Fibroblast of gingiva (primary cell): ENCODE results near the gene ZNF488.
"Not testable (repeated sequence)": the region's sequence is repeated elsewhere in the genome, so short reads cannot be mapped to it uniquely, and the experiment has no call there.

Experiments used
- DNase-seq: peaks from one replicate; pipeline ENCODE4 v3.0.0-alpha.2; 2011; ENCODE audit warnings: low read depth

The ZNF488 gene, protein sequence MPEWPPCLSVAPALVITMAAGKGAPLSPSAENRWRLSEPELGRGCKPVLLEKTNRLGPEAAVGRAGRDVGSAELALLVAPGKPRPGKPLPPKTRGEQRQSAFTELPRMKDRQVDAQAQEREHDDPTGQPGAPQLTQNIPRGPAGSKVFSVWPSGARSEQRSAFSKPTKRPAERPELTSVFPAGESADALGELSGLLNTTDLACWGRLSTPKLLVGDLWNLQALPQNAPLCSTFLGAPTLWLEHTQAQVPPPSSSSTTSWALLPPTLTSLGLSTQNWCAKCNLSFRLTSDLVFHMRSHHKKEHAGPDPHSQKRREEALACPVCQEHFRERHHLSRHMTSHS

DNA sequence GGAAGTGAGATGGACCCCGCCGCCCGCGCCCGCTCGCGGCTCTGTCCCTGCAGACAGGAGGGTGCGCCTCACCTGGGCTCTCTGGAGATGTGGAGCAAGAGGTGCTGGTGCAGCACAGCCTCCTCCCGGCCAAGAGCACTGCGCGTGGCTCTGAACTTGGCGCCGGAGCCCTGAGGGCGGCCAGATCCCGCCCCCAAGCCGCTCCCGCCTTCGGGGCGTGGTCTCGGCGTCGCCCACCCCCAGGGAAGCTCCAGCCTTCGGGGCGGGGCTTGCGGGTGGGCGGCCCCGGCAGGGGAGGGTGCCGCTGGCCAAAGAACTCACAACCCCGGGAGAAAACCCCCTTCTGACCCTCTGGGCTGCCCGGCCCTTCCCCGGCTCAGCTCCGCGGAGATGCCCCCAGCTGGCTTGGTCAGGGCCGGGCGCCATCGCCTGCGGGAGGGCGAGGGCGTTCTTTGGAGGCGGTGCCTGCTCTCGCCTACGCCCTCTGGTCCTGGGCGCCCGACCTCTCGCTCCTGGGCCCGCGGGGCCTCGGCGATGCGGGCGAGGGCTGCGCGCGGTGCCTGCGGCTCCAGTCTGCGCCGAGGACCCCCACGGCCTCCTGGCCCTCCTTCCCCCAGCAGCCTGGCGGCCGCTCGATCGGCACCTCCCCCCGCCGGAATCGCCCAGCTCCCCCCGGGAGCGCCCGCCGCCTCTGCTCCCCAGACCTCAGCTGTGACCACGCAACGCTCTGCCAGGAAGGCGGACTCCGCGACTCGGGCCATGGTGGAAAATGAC lies at the start of gene ZNF488:
Gene ZNF488 (minus strand): TSS at position 146 of the 774 bp plus-strand sequence. CDS start 15,464 bp downstream, outside the sequence.
- peak; percentile 71 for DNase-seq

- DNase-seq, result no peak
Observed at GRCh38 chr10:47425813-47426419, 41.8 kb upstream of the ZNF488 start.

DNA sequence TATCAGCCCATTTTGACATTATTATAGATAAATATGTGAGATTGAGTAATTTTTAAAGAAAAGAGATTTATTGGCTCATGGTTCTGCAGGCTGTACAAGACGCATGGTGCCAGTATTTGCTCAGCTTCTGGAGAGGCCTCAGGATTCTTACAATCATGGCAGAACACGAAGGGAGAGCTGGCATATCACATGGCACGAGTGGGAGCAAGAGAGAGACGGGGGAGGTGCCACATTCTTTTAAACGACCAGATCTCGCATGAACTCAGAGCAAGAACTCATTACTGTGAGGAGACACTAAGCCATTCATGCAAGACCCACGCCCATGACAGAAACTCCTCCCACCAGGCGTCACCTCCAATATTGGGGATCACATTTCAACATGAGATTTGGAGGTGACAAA lies 40.1 kb upstream of the ZNF488 start:
- DNase-seq, result no peak

DNA sequence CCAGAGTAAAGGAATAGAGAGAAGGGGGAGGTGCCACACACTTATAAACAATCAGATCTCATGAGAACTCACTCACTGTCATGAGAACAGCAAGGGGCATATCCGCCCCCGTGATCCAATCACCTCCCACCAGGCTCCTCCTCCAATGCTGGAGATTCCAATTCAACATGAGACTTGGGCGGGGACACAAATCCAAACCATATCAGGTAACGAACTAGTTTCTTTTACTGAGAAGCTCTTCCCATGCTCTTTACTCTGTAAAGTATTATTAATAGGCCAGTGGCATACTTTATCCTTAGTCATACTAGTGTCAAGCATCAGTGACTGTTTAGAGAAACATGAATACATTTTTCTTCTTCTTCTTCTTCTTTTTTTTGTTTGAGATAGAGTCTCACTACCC lies 39.4 kb upstream of the ZNF488 start:
- DNase-seq, result no peak

GRCh38 chr10:47421057-47421952 lies 37.2 kb upstream of the ZNF488 start:
- peak; percentile 32 for DNase-seq

DNA sequence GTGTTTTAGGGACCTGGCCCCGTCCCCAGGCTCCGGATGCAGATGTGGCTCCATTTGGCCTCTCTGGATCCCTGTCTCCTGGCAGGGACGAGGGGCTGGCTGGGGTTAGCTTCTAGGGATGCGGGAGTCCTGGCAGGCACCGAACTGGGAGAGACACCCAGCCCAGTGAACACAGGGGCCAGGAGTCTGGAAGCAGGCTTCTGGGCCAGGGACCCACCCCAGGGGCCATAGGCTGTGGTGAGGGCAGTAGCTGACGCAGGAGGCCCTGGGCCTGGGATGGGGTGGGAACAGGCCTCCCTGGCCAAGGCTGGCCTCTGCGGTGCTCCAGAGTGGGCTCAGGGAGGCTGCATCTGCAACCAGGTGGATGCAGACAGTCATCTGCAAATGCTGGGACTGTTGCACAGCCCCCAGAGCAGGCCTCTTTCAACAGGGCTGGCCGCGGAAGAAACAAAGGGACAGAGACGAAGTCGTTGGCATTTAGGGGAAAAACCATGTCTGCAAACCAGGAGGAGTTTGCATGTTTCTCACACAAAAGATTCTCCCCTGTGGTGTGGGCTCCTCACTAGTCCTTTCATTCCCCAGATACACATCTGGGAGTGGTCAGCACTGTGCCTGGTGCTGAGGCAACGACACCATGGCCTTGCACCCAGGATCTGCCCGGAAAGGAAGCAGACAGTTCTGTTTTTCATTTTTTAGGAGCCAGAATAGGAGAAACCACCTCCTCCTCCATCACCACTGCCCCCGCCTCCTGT lies 36.4 kb upstream of the ZNF488 start:
- no peak for DNase-seq

DNA sequence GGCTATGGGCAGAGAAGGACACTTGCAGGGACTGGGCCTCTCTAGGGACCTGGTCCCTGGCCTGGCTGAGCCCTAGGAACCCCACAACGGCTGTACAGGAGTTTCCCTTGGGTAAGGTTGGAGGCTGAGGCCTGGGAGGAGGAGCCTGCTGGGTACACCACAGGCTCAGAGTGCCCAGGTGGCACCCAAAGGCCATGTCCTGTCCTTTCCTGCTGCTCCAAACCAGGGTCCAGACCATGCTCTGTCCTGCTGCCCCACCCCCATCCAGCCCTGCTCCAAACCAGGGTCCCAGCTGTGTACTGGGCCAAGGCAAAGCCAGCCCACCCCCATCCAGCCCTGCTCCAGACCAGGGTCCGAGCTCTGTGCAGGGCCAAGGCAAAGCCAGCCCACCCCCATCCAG lies 35.3 kb upstream of the ZNF488 start:
- DNase-seq, result no peak

- no peak for DNase-seq
Observed at GRCh38 chr10:47418966-47419365, 34.9 kb upstream of the ZNF488 start.

DNA sequence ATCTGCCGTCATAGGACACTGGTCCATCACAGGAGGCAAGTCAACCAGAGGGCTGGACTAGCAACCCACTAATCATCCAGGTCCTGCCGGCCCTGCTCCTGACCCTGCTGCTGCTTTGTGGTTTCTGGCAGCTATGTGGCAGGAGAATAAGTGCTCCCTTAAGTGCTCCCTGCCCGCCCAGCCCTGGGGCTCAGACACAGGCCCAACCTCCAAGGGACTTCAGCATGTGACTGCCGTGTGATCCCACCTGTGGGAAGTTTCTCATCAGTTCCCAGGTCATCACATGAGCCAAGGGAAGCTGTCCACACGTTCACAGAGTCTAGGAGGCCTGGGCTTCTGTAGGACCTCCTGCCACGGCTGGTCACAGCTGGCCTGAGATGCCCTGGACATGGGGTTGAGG lies 34.2 kb upstream of the ZNF488 start:
- no peak for DNase-seq

GRCh38 chr10:47416305-47417218 lies 32.5 kb upstream of the ZNF488 start:
- DNase-seq, result not testable (repeated sequence)

GRCh38 chr10:47415520-47416304 lies 31.6 kb upstream of the ZNF488 start:
- no peak for DNase-seq

- no peak for DNase-seq
Observed at GRCh38 chr10:47414752-47415519, 30.8 kb upstream of the ZNF488 start.

DNA sequence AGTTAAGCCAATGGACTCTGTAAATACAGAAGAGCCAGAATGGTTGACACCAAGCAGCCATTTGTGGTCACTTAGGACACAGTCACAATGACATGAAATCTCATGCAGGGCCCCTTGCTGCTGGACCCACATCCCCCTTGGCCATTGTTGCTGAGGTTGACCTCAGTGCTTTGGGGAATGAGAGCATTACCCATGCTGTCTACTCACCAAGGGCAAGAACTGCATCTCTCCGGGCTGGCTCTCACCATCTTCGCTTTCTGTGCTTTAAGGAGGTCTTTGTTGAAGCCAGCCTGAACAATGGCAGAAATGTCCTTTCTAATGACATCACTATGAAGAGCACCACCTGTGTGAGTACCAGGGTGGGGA lies 30.1 kb upstream of the ZNF488 start:
- no peak for DNase-seq

- no peak for DNase-seq
Observed at GRCh38 chr10:47413531-47414226, 29.6 kb upstream of the ZNF488 start.

DNA sequence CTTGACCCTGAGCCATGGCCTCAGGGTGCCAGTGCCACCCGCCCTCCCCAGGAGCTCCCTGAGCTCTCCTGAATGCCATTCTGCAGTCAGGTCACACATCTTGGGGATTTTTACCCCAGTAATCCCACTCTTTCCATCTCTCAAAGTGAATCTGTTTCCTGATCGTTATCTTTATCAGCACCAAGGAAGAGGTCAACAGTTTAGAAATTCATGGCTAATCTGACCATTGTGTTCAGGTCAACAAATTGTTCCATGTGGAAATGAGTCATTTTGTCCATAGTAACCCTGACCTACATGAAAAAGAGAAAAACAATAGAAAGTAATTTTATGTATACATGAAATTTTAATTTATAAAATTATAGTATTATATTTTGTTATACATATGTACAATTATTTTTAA lies 28.8 kb upstream of the ZNF488 start:
- DNase-seq, result no peak

DNA sequence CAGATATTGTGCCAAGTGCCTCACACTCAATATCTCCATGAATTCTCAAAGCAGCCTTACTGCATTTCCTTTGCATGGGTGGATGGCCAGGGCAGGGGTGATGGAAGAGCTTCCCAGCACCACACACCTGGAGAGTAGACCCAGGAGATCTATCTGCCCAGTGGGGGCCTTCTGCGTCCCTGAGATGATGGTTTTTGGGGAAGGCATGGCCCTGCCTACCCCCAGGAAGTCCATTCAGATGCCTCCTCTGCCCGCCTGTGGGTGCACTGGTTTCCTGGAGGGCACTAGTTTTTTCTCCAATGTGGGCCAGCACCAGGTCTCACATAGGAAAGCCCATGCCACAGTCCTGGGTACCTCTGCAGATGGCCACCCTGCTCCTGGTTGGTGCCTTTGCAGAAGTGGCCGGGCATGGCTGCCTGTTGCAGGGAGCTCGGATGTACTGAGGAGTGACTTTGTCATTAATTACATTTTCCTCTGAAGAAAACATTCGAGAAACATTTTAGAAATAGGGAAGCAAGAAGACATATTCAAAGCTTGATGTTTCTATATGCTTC lies 28.2 kb upstream of the ZNF488 start:
- DNase-seq, result no peak

GRCh38 chr10:47410862-47411261 lies 26.8 kb upstream of the ZNF488 start:
- DNase-seq, result no peak

DNA sequence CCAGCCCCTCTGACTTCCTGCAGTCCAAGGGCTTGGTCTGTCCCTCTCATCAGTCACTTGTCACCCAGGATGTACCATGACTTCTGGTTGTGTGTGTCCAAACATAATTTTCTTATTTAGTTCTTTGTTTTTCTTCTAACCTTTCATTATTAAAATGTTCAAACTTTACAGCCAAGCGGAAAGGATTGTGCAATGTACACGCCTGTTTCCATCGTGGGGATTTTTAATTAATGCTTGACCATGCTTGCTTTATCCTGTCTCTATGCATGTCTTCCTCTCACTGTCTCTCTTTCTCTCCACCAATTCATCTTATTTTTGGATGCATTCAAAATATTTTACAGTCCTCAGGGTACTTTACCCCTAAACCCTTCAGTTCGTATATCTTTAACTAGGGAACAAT lies 26.2 kb upstream of the ZNF488 start:
- no peak for DNase-seq
